HG02852 (cell line): Measurements from ENCODE around the gene EXOC3L2.

Experiments
- ATAC-seq: cut with Tn5 transposase; IDR thresholded peaks from one replicate; pipeline ENCODE4 v1.9.1; 2021; ENCODE audit warnings: mild to moderate bottlenecking, moderate library complexity; ENCODE audit not compliant: unreplicated experiment

EXOC3L2 gene

GRCh38 chr19:45182758-45183157 lies 62.4 kb downstream of the EXOC3L2 start:
- ATAC-seq = no peak

GRCh38 chr19:45180936-45181335 lies 64.3 kb downstream of the EXOC3L2 start:
- no peak for ATAC-seq

- no peak for ATAC-seq
Observed at GRCh38 chr19:45179892-45180370, 65.3 kb downstream of the EXOC3L2 start.

- no peak for ATAC-seq
Observed at GRCh38 chr19:45179072-45179891, 65.9 kb downstream of the EXOC3L2 start.

- ATAC-seq = peak; percentile 82
Observed at GRCh38 chr19:45178262-45179071, 66.7 kb downstream of the EXOC3L2 start, which contains the start of gene BLOC1S3. Gene BLOC1S3 (plus strand): TSS chr19:45178784. CDS start chr19:45179297, 513 bp downstream.

GRCh38 chr19:45177817-45178261 lies 67.4 kb downstream of the EXOC3L2 start, which contains the start of gene TRAPPC6A:
Gene TRAPPC6A (minus strand): TSS chr19:45178237. CDS start chr19:45178218, 19 bp downstream.
- ATAC-seq = peak; percentile 8

GRCh38 chr19:45175515-45176345 lies 69.5 kb downstream of the EXOC3L2 start:
- no peak for ATAC-seq

GRCh38 chr19:45173816-45174215 lies 71.4 kb downstream of the EXOC3L2 start:
- ATAC-seq = no peak

- no peak for ATAC-seq
Observed at GRCh38 chr19:45172611-45173208, 72.5 kb downstream of the EXOC3L2 start.

GRCh38 chr19:45172173-45172572 lies 73.0 kb downstream of the EXOC3L2 start:
- no peak for ATAC-seq

GRCh38 chr19:45171211-45171623 lies 74.0 kb downstream of the EXOC3L2 start:
- no peak for ATAC-seq

- no peak for ATAC-seq
Observed at GRCh38 chr19:45170146-45171106, 74.8 kb downstream of the EXOC3L2 start.

- no peak for ATAC-seq
Observed at GRCh38 chr19:45169602-45170001, 75.6 kb downstream of the EXOC3L2 start.

GRCh38 chr19:45168767-45169351 lies 76.3 kb downstream of the EXOC3L2 start:
- ATAC-seq = no peak

GRCh38 chr19:45166723-45167252 lies 78.4 kb downstream of the EXOC3L2 start:
- ATAC-seq = no peak

- ATAC-seq = peak; percentile 60
Observed at GRCh38 chr19:45164577-45165335, 80.5 kb downstream of the EXOC3L2 start.

GRCh38 chr19:45163751-45164460 lies 81.3 kb downstream of the EXOC3L2 start:
- ATAC-seq = peak; percentile 14
